ENCODE results near the gene UBE2O.

- TF ChIP-seq, protein P1, sequence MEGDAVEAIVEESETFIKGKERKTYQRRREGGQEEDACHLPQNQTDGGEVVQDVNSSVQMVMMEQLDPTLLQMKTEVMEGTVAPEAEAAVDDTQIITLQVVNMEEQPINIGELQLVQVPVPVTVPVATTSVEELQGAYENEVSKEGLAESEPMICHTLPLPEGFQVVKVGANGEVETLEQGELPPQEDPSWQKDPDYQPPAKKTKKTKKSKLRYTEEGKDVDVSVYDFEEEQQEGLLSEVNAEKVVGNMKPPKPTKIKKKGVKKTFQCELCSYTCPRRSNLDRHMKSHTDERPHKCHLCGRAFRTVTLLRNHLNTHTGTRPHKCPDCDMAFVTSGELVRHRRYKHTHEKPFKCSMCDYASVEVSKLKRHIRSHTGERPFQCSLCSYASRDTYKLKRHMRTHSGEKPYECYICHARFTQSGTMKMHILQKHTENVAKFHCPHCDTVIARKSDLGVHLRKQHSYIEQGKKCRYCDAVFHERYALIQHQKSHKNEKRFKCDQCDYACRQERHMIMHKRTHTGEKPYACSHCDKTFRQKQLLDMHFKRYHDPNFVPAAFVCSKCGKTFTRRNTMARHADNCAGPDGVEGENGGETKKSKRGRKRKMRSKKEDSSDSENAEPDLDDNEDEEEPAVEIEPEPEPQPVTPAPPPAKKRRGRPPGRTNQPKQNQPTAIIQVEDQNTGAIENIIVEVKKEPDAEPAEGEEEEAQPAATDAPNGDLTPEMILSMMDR (IDR thresholded peaks at IDR 0.05; ENCODE audit: borderline replicate concordance, extremely low read depth, low read length, poor library complexity, severe bottlenecking), result no peak
- TF ChIP-seq EZH2 (IDR thresholded peaks at IDR 0.05; ENCODE audit: borderline replicate concordance, low read depth, low read length, severe bottlenecking), result no peak
Measured at GRCh38 chr17:76474238-76474637, 21.3 kb upstream of the UBE2O start.
